Adrenal gland (tissue), 12 donors: ENCODE data around the gene SFI1. TPM values are rescaled to one million over a fixed set of nuclear protein-coding genes. Genes with fewer than 3 reads are reported as not detected.
A peak's percentile ranks its signal among the peaks of the same experiment; 100 is the strongest.

Experiments used
- DNase-seq, 7 donors: peaks; one replicate each; pipeline ENCODE4 v3.0.0-alpha.2; 2019 to 2020
- H3K27ac ChIP-seq, 5 donors: fragments of 200-600 bp; sonication (generic) in 4 of 5; 1 replicate in 3 of 5; 2 replicates in 2 of 5; pipeline versions ENCODE4 v1.5.1 to v1.8.0; 2016 to 2020; ENCODE audit warnings: mild to moderate bottlenecking in 1 of 5
- H3K27me3 ChIP-seq: fragments of 200-600 bp; 2 replicates; pipeline ENCODE4 v1.8.0; 2021
- H3K36me3 ChIP-seq, 2 donors: fragments of 200-600 bp; replicated peaks in 1 of 2; 1 replicate in 1 of 2; 2 replicates in 1 of 2; pipeline versions ENCODE4 v1.5.1 to v1.8.0; 2018 to 2022
- H3K4me1 ChIP-seq, 2 donors: fragments of 200-600 bp; replicated peaks in 1 of 2; 1 replicate in 1 of 2; 2 replicates in 1 of 2; pipeline versions ENCODE4 v1.5.1 to v1.8.0; 2018 to 2021
- H3K4me3 ChIP-seq, 4 donors: fragments of 200-600 bp; sonication (generic) in 3 of 4; one replicate each; pipeline ENCODE4 v1.5.1; 2016 to 2018
- H3K9me3 ChIP-seq, 3 donors: fragments of 200-600 bp; sonication (generic) in 1 of 3; replicated peaks in 1 of 3; 1 replicate in 2 of 3; 2 replicates in 1 of 3; pipeline versions ENCODE4 v1.5.1 to v1.8.0; 2016 to 2021
- CTCF ChIP-seq, 6 experiments: fragments of 450-650 bp in 4 of 6; fragments of 200-600 bp in 2 of 6; sonication (generic) in 1 of 6; IDR thresholded peaks; 1 replicate in 5 of 6; 2 replicates in 1 of 6; pipeline versions ENCODE4 v1.5.1 to v1.8.0; 2016 to 2021; ENCODE audit warnings: antibody characterized with exemption in 6 of 6, mild to moderate bottlenecking in 2 of 6, moderate library complexity in 1 of 6
- POLR2A ChIP-seq, 2 donors: fragments of 450-650 bp; IDR thresholded peaks; one replicate each; pipeline ENCODE4 v1.6.1; 2017; ENCODE audit warnings: antibody characterized with exemption in 2 of 2, mild to moderate bottlenecking in 2 of 2, moderate library complexity in 1 of 2
- WGBS, 4 donors: extraction: QIAGEN DNeasy Blood & Tissue Kit in 2 of 4; methylation state at CpG; one replicate each; pipeline versions ENCODE4 v1.1.5 to v1.1.7; 2013 to 2017; 5-methylcytosine and 5-hydroxymethylcytosine counted together
- intact Hi-C, 2 donors: fragments of 100-400 bp; cut with DNase I; formaldehyde crosslinking; loops; one replicate each; pipeline versions ENCODE4 v1.14.1 to v1.15.0; 2022 to 2023
- polyA plus RNA-seq, 3 donors: library from polyadenylated mRNA; stranded (reverse); fragments of 200-250 nt in 2 of 3; fragments of 350-450 nt in 1 of 3; fragmentation: Illumina TruSeq in 1 of 3; extraction: RNeasy Lipid Tissue Mini Kit (QIAGEN cat#74804) in 1 of 3; gene quantifications; one replicate each; pipeline ENCODE4 v1.2.3, GENCODE V29; 2013 to 2014
- total RNA-seq, 9 donors: library from RNA; depleted of rRNA in 4 of 9; stranded (reverse); fragments of >200 nt in 4 of 9; fragments of 120-200 nt in 1 of 9; fragmentation: NEBNext Ultra II Directional in 1 of 9; extraction: Animal tissue kit (Norgen Biotek cat#: 25700) in 1 of 9; gene quantifications; one replicate each; pipeline versions ENCODE4 v1.1.0 to v1.2.4, GENCODE V29; 2013 to 2023
- donor health status: healthy with polysubstance abuse.
- donor health status: Bipolar disorder and iron deficiency.
- donor health status: DM: yes; HTN: yes; CAD: no.
- donor health status: DM: no; HTN: no; CAD: no.
- donor health status: DM: no; HTN: no; CAD: no.
- donor health status: DM: yes; HTN: yes; CAD: no.

Gene SFI1
- total and polyA plus RNA-seq, 12 donors: 13.4 to 130 (median 33.1) TPM

GRCh38 chr22:31488988-31489617 lies 7.2 kb upstream of the SFI1 start:
- TF ChIP-seq POLR2A (IDR thresholded peaks at IDR 0.05) (no peak), CTCF (IDR thresholded peaks at IDR 0.05) (no peak)
- WGBS, 4 donors: 0% methylated on average over 1 to 61 of the region's 61 CpGs
- Histone ChIP-seq H3K9me3 (no peaks in the 10 kb centered on the region), H3K27ac (peak overlapping the region; percentile 89 to 99 (median 96)), H3K4me1 (peaks cover 0 to 30% of the 10 kb centered on the region in 2 donors), H3K4me3 (peak overlapping the region; percentile 1 to 68 (median 33)), H3K27me3 (no peaks in the 10 kb centered on the region), H3K36me3 (peaks cover 0 to 34% of the 10 kb centered on the region in 2 donors)
- DNase-seq: peak in 6 of 7 donors; percentile 43 to 60 (median 48)
- intact Hi-C loops: loop anchor here in 1 of 2 donors (10.0 kb wide), 1 partner anchor 54 kb away; no protein-coding TSS in a partner anchor

GRCh38 chr22:31489632-31490495 lies 6.5 kb upstream of the SFI1 start, which contains the start of gene EIF4ENIF1:
Gene EIF4ENIF1 (minus strand): TSS chr22:31489842. CDS start chr22:31488718, 1,124 bp downstream.
- peak within 1 kb of the TSS; percentile 89 to 99 (median 96) for H3K27ac ChIP-seq
- 0 to 1% (median 1%) methylated on average over 19 to 99 of the region's 100 CpGs; no CpG with 5 or more reads in 1 of the 4 donors for WGBS, 4 donors
- DNase-seq: peak; percentile 89 to 92 (median 90)
- H3K4me3 ChIP-seq: peak within 1 kb of the TSS; percentile 33 to 71 (median 64)
- peaks cover 0 to 30% of the 10 kb centered on the region in 2 donors for H3K4me1 ChIP-seq
- intact Hi-C loops: loop anchor here in 1 of 2 donors (10.0 kb wide), 1 partner anchor 55 kb away; no protein-coding TSS in a partner anchor
- H3K36me3 ChIP-seq: peaks cover 0 to 26% of the 10 kb centered on the region in 2 donors
- TF ChIP-seq POLR2A (IDR thresholded peaks at IDR 0.05) (peak; percentile 65 to 80), CTCF (IDR thresholded peaks at IDR 0.05) (peak in 1 of 6 experiments; percentile 9)
- no peaks in the 10 kb centered on the region for H3K9me3 ChIP-seq
- no peaks in the 10 kb centered on the region for H3K27me3 ChIP-seq

GRCh38 chr22:31490496-31490925 lies 5.8 kb upstream of the SFI1 start:
- Histone ChIP-seq H3K27ac (peak overlapping the region; percentile 89 to 99 (median 96)), H3K4me3 (peak overlapping the region; percentile 33 to 71 (median 64)), H3K4me1 (peaks cover 0 to 34% of the 10 kb centered on the region in 2 donors), H3K27me3 (no peaks in the 10 kb centered on the region), H3K36me3 (peaks cover 0 to 20% of the 10 kb centered on the region in 2 donors), H3K9me3 (no peaks in the 10 kb centered on the region)
- peak; percentile 53 to 79 (median 62) for DNase-seq
- no peak for TF ChIP-seq POLR2A (IDR thresholded peaks at IDR 0.05)
- peak in 3 of 6 experiments; percentile 21 to 31 (median 27) for TF ChIP-seq CTCF (IDR thresholded peaks at IDR 0.05)
- 0 to 2% (median 1%) methylated on average over 11 to 15 of the region's 15 CpGs for WGBS, 4 donors
- intact Hi-C loops: no loop called here
